H1 (cell line): ENCODE data around the gene GPSM3. TPM values are rescaled to one million over a fixed set of nuclear protein-coding genes. Genes with fewer than 3 reads are reported as not detected.

Source experiments
- PHF8 ChIP-seq: fragments of 200-600 bp; sonication (generic); conservative IDR thresholded peaks from 2 replicates; pipeline ENCODE4 v1.7.1; 2012; ENCODE audit warnings: low read depth, mild to moderate bottlenecking, inconsistent platforms, low read length, moderate library complexity
- POU5F1 ChIP-seq: IDR thresholded peaks from 2 replicates; pipeline ENCODE4 v1.6.1; 2011; ENCODE audit warnings: low read depth, mild to moderate bottlenecking, low read length, moderate library complexity
- RFX5 ChIP-seq: IDR thresholded peaks from 2 replicates; pipeline ENCODE4 v1.6.1; 2011; ENCODE audit warnings: low read depth, low read length, improper control_type of control experiment, borderline replicate concordance
- SP1 ChIP-seq: IDR thresholded peaks from 2 replicates; pipeline ENCODE4 v1.6.1; 2011; ENCODE audit warnings: low read depth, low read length
- TAF1 ChIP-seq: IDR thresholded peaks from 2 replicates; pipeline ENCODE4 v1.6.1; 2011; ENCODE audit warnings: mild to moderate bottlenecking, low read depth, low read length
- TBP ChIP-seq: IDR thresholded peaks from 2 replicates; pipeline ENCODE4 v1.6.1; 2011; ENCODE audit warnings: low read depth, low read length, improper control_type of control experiment
- polyA plus RNA-seq, 7 experiments: library from polyadenylated mRNA; depleted of rRNA in 3 of 7; stranded (reverse) in 5 of 7; unstranded in 2 of 7; fragments of >200 nt in 5 of 7; fragments of 200-250 nt in 2 of 7; gene quantifications; 1 replicate in 5 of 7; 2 replicates in 1 of 7; 4 replicates in 1 of 7; pipeline versions ENCODE4 v1.2.1 to v1.2.3, GENCODE V29; 2011 to 2013; ENCODE audit warnings: missing spikeins in 2 of 7, mixed read lengths in 2 of 7
- total RNA-seq: library from RNA; stranded (reverse); fragmentation: NEBNext Ultra II Directional; extraction: Animal tissue kit (Norgen Biotek cat#: 25700); gene quantifications from 2 replicates; pipeline ENCODE4 v1.2.1, GENCODE V29; 2021
- TF ChIP-seq, protein P1 (sequence below): IDR thresholded peaks from 2 replicates; pipeline ENCODE4 v1.6.1; 2011; ENCODE audit warnings: low read depth, mild to moderate bottlenecking, low read length; ENCODE audit not compliant: insufficient read depth
- TF ChIP-seq, protein P2 (sequence below): IDR thresholded peaks from 2 replicates; pipeline ENCODE4 v1.6.1; 2012; ENCODE audit warnings: low read length, inconsistent platforms

GPSM3 gene
- total and polyA plus RNA-seq, 2 of the 8 experiments (the other 6 are each of a cell fraction or from before 2014, with no cell fraction given): 6.6 to 9.8 TPM

DNA sequence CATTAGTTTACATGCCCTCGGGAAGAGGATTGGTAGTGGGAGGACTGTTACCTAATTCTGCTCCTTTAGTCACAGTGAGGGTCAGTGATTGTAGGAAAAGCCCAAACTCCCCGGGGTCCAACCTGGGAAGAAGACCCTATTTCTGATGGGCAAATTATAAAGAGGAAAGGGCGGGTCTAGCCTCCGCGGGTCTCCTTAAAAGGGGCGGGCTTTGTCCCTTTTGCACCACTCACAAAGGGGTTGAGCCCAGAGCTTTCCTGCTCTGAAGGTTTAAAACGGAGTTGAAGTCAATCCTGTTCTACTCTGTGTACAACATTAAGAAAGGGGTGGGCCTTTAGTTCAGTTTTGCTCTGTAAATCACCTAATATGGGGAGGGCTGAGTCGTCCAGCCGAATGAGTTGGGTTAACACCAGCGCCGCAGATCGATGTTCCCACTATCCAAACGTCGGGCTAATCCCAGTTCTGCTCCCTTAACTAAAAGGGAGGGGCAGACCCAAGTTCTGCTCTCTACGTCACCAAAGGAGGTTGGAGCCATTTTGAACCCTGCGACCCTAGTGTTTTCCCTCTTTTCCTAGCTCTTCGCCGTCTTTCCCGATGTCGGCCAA, 15.2 kb downstream of the GPSM3 start (continued):
- TF ChIP-seq, protein P1, sequence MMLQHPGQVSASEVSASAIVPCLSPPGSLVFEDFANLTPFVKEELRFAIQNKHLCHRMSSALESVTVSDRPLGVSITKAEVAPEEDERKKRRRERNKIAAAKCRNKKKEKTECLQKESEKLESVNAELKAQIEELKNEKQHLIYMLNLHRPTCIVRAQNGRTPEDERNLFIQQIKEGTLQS: no peak
- TF ChIP-seq, protein P2, sequence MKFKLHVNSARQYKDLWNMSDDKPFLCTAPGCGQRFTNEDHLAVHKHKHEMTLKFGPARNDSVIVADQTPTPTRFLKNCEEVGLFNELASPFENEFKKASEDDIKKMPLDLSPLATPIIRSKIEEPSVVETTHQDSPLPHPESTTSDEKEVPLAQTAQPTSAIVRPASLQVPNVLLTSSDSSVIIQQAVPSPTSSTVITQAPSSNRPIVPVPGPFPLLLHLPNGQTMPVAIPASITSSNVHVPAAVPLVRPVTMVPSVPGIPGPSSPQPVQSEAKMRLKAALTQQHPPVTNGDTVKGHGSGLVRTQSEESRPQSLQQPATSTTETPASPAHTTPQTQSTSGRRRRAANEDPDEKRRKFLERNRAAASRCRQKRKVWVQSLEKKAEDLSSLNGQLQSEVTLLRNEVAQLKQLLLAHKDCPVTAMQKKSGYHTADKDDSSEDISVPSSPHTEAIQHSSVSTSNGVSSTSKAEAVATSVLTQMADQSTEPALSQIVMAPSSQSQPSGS: 0 out of 2 replicates have a peak, but pooled peaks have one; percentile 23
- TF ChIP-seq TBP: peak; percentile 66
- TF ChIP-seq SP1: no peak
- peak; percentile 56 for TF ChIP-seq TAF1
- TF ChIP-seq RFX5: no peak
- TF ChIP-seq PHF8: peak; percentile 48; the same call in 1 of the 2 replicates
- TF ChIP-seq POU5F1: no peak
